HepG2 (cell line): Measurements from ENCODE around the gene C14orf93. TPM values are rescaled to one million over a fixed set of nuclear protein-coding genes. Genes with fewer than 3 reads are reported as not detected.

Experiments used
- ATAC-seq: fragments of 200-7000 bp; cut with Tn5 transposase; 3 replicates; pipeline ENCODE4 v1.9.1; 2020; ENCODE audit warnings: mild to moderate bottlenecking, moderate library complexity
- BruUV-seq: library from RNA; stranded (reverse); fragments of 400-500 nt; replicated peaks from 2 replicates; lab custom pipeline; 2021; lab: Mats Ljungman, UMichigan
- CTCF ChIA-PET: fragments of 300-600 bp; formaldehyde crosslinking; extraction: SDS; loops from one replicate; lab custom pipeline; 2021; ENCODE audit warnings: low total read pairs, inconsistent platforms, low intra/inter-chr PET ratio; lab: Yijun Ruan, JAX
- POLR2A ChIA-PET: fragments of 350-600 bp; sonication (Branson Sonifier 250); formaldehyde crosslinking; loops from one replicate; lab custom pipeline; 2020; ENCODE audit warnings: antibody characterized with exemption, inconsistent platforms; lab: Yijun Ruan, JAX
- DNase-seq: peaks from one replicate; pipeline ENCODE4 v3.0.0-alpha.2; 2015; ENCODE audit warnings: low spot score
- FAIRE-seq: peaks from 3 replicates; lab custom pipeline; 2011; peaks lifted over from hg19 to GRCh38; lab: Jason Lieb, UNC
- H2AFZ ChIP-seq: one replicate; pipeline ENCODE4 v1.6.1; 2011; ENCODE audit warnings: low read length, inconsistent platforms
- H3K27ac ChIP-seq: fragments of 300-600 bp; 3 replicates; pipeline ENCODE4 v1.8.0; 2011; ENCODE audit warnings: mixed run types, mild to moderate bottlenecking, mixed read lengths, low read length, inconsistent platforms; ENCODE audit not compliant: insufficient read depth; ENCODE audit errors: extremely low read length
- H3K27me3 ChIP-seq, 2 experiments: fragments of 200-600 bp in 1 of 2; 2 replicates in 1 of 2; 3 replicates in 1 of 2; pipeline versions ENCODE4 v1.6.0 to v1.8.0; 2011; ENCODE audit warnings: low read length in 2 of 2, mild to moderate bottlenecking in 2 of 2, moderate library complexity in 2 of 2, inconsistent platforms in 1 of 2; ENCODE audit not compliant: insufficient read depth in 2 of 2, control insufficient read depth in 1 of 2
- H3K36me3 ChIP-seq, 2 experiments: fragments of 200-600 bp in 1 of 2; replicated peaks in 1 of 2; 2 replicates in 1 of 2; 3 replicates in 1 of 2; pipeline versions ENCODE4 v1.5.1 to v1.8.0; 2011; ENCODE audit warnings: low read length in 2 of 2, inconsistent platforms in 1 of 2; ENCODE audit not compliant: insufficient read depth in 2 of 2, control insufficient read depth in 1 of 2
- H3K4me1 ChIP-seq: 2 replicates; pipeline ENCODE4 v1.5.1; 2012; ENCODE audit warnings: low read length, inconsistent platforms; ENCODE audit not compliant: insufficient read depth
- H3K4me2 ChIP-seq: 2 replicates; pipeline ENCODE4 v1.6.0; 2011; ENCODE audit warnings: low read depth, low read length, inconsistent platforms
- H3K4me3 ChIP-seq, 3 experiments: fragments of 200-600 bp in 1 of 3; sonication (generic), shearing (Covaris generic) in 1 of 3; replicated peaks in 1 of 3; 2 replicates each; pipeline ENCODE4 v1.5.1; 2011 to 2016; ENCODE audit warnings: low read length in 3 of 3, inconsistent platforms in 2 of 3, low read depth in 2 of 3, mild to moderate bottlenecking in 2 of 3, control low read depth in 1 of 3, mixed read lengths in 1 of 3; ENCODE audit not compliant: insufficient read depth in 1 of 3
- H3K79me2 ChIP-seq: one replicate; pipeline ENCODE4 v1.6.1; 2011; ENCODE audit warnings: low read length, inconsistent platforms; ENCODE audit not compliant: insufficient read depth
- H3K9ac ChIP-seq: 2 replicates; pipeline ENCODE4 v1.6.0; 2011; ENCODE audit warnings: mild to moderate bottlenecking, low read depth, low read length, inconsistent platforms; ENCODE audit not compliant: insufficient read depth
- H3K9me3 ChIP-seq: 2 replicates; pipeline ENCODE4 v1.5.1; 2012; ENCODE audit warnings: mild to moderate bottlenecking, low read length
- H4K20me1 ChIP-seq: 2 replicates; pipeline ENCODE4 v1.6.0; 2011; ENCODE audit warnings: inconsistent platforms, mild to moderate bottlenecking, low read length, moderate library complexity; ENCODE audit not compliant: insufficient read depth
- DRAP1 ChIP-seq: IDR thresholded peaks from 2 replicates; pipeline ENCODE4 v1.6.1; 2016; ENCODE audit warnings: missing genetic modification reagents, missing compliant biosample characterization
- ESRRA ChIP-seq: sonication (generic); formaldehyde crosslinking; IDR thresholded peaks from 2 replicates; pipeline ENCODE4 v1.5.1; 2020; ENCODE audit warnings: mild to moderate bottlenecking, low read depth, missing genetic modification reagents
- FOXO4 ChIP-seq: sonication (generic); formaldehyde crosslinking; conservative IDR thresholded peaks from 2 replicates; pipeline ENCODE4 v1.8.1; 2023; ENCODE audit warnings: missing genetic modification reagents
- HMGXB4 ChIP-seq, 2 experiments: sonication (generic) in 1 of 2; formaldehyde crosslinking in 1 of 2; IDR thresholded peaks; 2 replicates each; pipeline versions ENCODE4 v1.4.0 to v1.6.1; 2018 to 2020; ENCODE audit warnings: missing genetic modification reagents in 2 of 2, borderline replicate concordance in 1 of 2, low read depth in 1 of 2, mild to moderate bottlenecking in 1 of 2, missing biosample characterization in 1 of 2
- HNRNPUL1 ChIP-seq: fragments of 200-400 bp; formaldehyde crosslinking; IDR thresholded peaks from 2 replicates; pipeline ENCODE4 v1.6.1; 2017; ENCODE audit warnings: low read depth, mild to moderate bottlenecking, low read length, moderate library complexity
- MIER2 ChIP-seq: IDR thresholded peaks from 2 replicates; pipeline ENCODE4 v1.6.1; 2016; ENCODE audit warnings: missing biosample characterization, missing genetic modification reagents
- PRPF4 ChIP-seq: fragments of 200-400 bp; formaldehyde crosslinking; IDR thresholded peaks from 2 replicates; pipeline ENCODE4 v1.6.1; 2016; ENCODE audit warnings: low read length, low read depth; ENCODE audit not compliant: poor library complexity, severe bottlenecking
- RELA ChIP-seq: sonication (generic); formaldehyde crosslinking; IDR thresholded peaks from 2 replicates; pipeline ENCODE4 v1.4.0; 2020; ENCODE audit warnings: missing genetic modification reagents
- RXRB ChIP-seq: IDR thresholded peaks from 2 replicates; pipeline ENCODE4 v1.6.1; 2016; ENCODE audit warnings: borderline replicate concordance, missing genetic modification reagents, missing compliant biosample characterization
- SETDB1 ChIP-seq: sonication (generic); formaldehyde crosslinking; IDR thresholded peaks from 2 replicates; pipeline ENCODE4 v1.5.1; 2020; ENCODE audit warnings: missing genetic modification reagents, mild to moderate bottlenecking, borderline replicate concordance
- SUZ12 ChIP-seq: fragments of 150-350 bp; IDR thresholded peaks from 2 replicates; pipeline ENCODE4 v1.6.1; 2014; ENCODE audit warnings: low read depth, low read length
- THAP8 ChIP-seq: sonication (generic); formaldehyde crosslinking; IDR thresholded peaks from 2 replicates; pipeline ENCODE4 v1.5.1; 2020; ENCODE audit warnings: missing genetic modification reagents, mild to moderate bottlenecking, borderline replicate concordance
- ZIK1 ChIP-seq: sonication (generic); formaldehyde crosslinking; IDR thresholded peaks from 2 replicates; pipeline ENCODE4 v1.5.0; 2020; ENCODE audit warnings: mild to moderate bottlenecking, low read depth, missing genetic modification reagents, borderline replicate concordance
- ZNF670 ChIP-seq: sonication (generic); formaldehyde crosslinking; IDR thresholded peaks from 2 replicates; pipeline ENCODE4 v1.8.0; 2022; ENCODE audit warnings: mild to moderate bottlenecking, missing genetic modification reagents, borderline replicate concordance
- ZNF674 ChIP-seq: sonication (generic); formaldehyde crosslinking; IDR thresholded peaks from 2 replicates; pipeline ENCODE4 v1.5.0; 2020; ENCODE audit warnings: low read depth, mild to moderate bottlenecking, missing genetic modification reagents
- WGBS: methylation state at CpG from one replicate; pipeline ENCODE4 v1.1.6; 2017; ENCODE audit warnings: low lambda C conversion rate; 5-methylcytosine and 5-hydroxymethylcytosine counted together
- in situ Hi-C: cut with HindIII; loops from 2 replicates; pipeline ENCODE4 v1.10.0; 2017; ENCODE audit warnings: low pct_unique_long_range_greater_than_20kb; ENCODE audit not compliant: extremely low pct_ligation_motif_present
- intact Hi-C: fragments of 100-400 bp; cut with micrococcal nuclease; formaldehyde crosslinking; loops from one replicate; pipeline ENCODE4 v1.10.0; 2022; ENCODE audit not compliant: unreplicated experiment
- polyA plus RNA-seq, 8 experiments: library from polyadenylated mRNA; depleted of rRNA in 3 of 8; stranded (reverse) in 7 of 8; unstranded in 1 of 8; fragments of >200 nt; fragmentation: Illumina TruSeq in 4 of 8; extraction: Trizol in 4 of 8; gene quantifications; 2 replicates each; pipeline versions ENCODE4 v1.2.1 to v1.2.3, GENCODE V29; 2011 to 2016; ENCODE audit warnings: low read depth in 4 of 8, missing spikeins in 1 of 8, mixed read lengths in 1 of 8; ENCODE audit not compliant: insufficient read depth in 1 of 8
- total RNA-seq, 5 experiments: library from RNA; depleted of rRNA; stranded (reverse); fragments of >200 nt; fragmentation: Illumina TruSeq; extraction: Trizol; gene quantifications; 2 replicates each; pipeline ENCODE4 v1.2.3, GENCODE V29; 2016; ENCODE audit warnings: low read depth in 1 of 5

C14orf93 gene
- total and polyA plus RNA-seq, 2 of the 13 experiments (the other 11 are each of a cell fraction or from before 2014, with no cell fraction given), result 11.4 to 22.5 TPM

- TF ChIP-seq MIER2 (CRISPR knock-in tag) (peak; percentile 79), DRAP1 (CRISPR knock-in tag) (peak; percentile 88), ESRRA (CRISPR knock-in tag) (no peak; the same call in 1 of the 2 replicates), HMGXB4 (CRISPR knock-in tag; IDR thresholded peaks at IDR 0.05; ENCODE audit: borderline replicate concordance in 1 of 2, low read depth in 1 of 2) (peak; percentile 90 to 96), RXRB (peak; percentile 69), ZNF674 (CRISPR knock-in tag) (no peak), HNRNPUL1 (no peak)
These were observed 24.8 kb upstream of the C14orf93 start, which contains the start of gene PSMB5 (continued) for GRCh38 chr14:23034498-23035302.

- peaks cover 40% of the 10 kb centered on the region for H3K79me2 ChIP-seq
- in situ Hi-C loops (no loop called here), intact Hi-C loops (loop anchor here (1.0 to 2.0 kb wide), 4 partner anchors 24 to 61 kb away; partner anchors contain the start of genes ACIN1, AJUBA, C14orf119 and C14orf93)
- H3K4me2 ChIP-seq, result peak overlapping the region; percentile 92
- WGBS, result 36% methylated on average over 17 of the region's 17 CpGs
- H3K9ac ChIP-seq, result peak overlapping the region; percentile 97
- DNase-seq, result no peak
- peaks cover 21 to 34% of the 10 kb centered on the region in 2 experiments for H3K36me3 ChIP-seq
- no peaks in the 10 kb centered on the region; a peak in 1 of 5 replicates for H3K27me3 ChIP-seq
- H4K20me1 ChIP-seq, result no peaks in the 10 kb centered on the region
- H3K4me1 ChIP-seq, result peaks cover 44% of the 10 kb centered on the region
- H2AFZ ChIP-seq, result no peak overlapping the region
- ChIA-PET CTCF (no interaction called here), POLR2A (interaction anchor here (0.9 to 15.1 kb wide), 25 partner anchors 9 to 1237 kb away, joined by 3 to 203 read pairs (median 5); partner anchors contain the start of genes ACIN1, AJUBA, C14orf119 and HAUS4)
- BruUV-seq, result TSS peak; percentile 77
- no peaks in the 10 kb centered on the region for H3K9me3 ChIP-seq
- FAIRE-seq, result no peak
- peak overlapping the region; percentile 78 to 86 (median 80) for H3K4me3 ChIP-seq
- peak overlapping the region; percentile 90 for H3K27ac ChIP-seq
- ATAC-seq, result peak; percentile 49
- TF ChIP-seq SETDB1 (no peak), SUZ12 (no peak), FOXO4 (CRISPR knock-in tag) (0 out of 2 replicates have a peak, but pooled peaks have one; percentile 96), ESRRA (CRISPR knock-in tag) (peak; percentile 7; the same call in 1 of the 2 replicates), ZIK1 (0 out of 2 replicates have a peak, but pooled peaks have one; percentile 3), PRPF4 (peak; percentile 15), THAP8 (0 out of 2 replicates have a peak, but pooled peaks have one; percentile 3), RELA (CRISPR knock-in tag) (0 out of 2 replicates have a peak, but pooled peaks have one; percentile 12), ZNF670 (no peak)
These were observed 24.0 kb upstream of the C14orf93 start for GRCh38 chr14:23033801-23034497.
